Astrocyte (in vitro differentiated cells and primary cell): ENCODE measurements around the gene KASH5.

Experiments
- EZH2 ChIP-seq: IDR thresholded peaks from 2 replicates; pipeline ENCODE4 v1.6.1; 2012; ENCODE audit warnings: mild to moderate bottlenecking, low read length, inconsistent platforms; ENCODE audit not compliant: insufficient read depth
- TF ChIP-seq, protein P1 (sequence below): IDR thresholded peaks from 2 replicates; pipeline ENCODE4 v1.5.1; 2011; ENCODE audit warnings: low read depth, mild to moderate bottlenecking, inconsistent platforms, low read length, moderate library complexity; ENCODE audit not compliant: insufficient read depth

GRCh38 chr19:49380391-49380790, 7.7 kb upstream of the KASH5 start:
- TF ChIP-seq, protein P1, sequence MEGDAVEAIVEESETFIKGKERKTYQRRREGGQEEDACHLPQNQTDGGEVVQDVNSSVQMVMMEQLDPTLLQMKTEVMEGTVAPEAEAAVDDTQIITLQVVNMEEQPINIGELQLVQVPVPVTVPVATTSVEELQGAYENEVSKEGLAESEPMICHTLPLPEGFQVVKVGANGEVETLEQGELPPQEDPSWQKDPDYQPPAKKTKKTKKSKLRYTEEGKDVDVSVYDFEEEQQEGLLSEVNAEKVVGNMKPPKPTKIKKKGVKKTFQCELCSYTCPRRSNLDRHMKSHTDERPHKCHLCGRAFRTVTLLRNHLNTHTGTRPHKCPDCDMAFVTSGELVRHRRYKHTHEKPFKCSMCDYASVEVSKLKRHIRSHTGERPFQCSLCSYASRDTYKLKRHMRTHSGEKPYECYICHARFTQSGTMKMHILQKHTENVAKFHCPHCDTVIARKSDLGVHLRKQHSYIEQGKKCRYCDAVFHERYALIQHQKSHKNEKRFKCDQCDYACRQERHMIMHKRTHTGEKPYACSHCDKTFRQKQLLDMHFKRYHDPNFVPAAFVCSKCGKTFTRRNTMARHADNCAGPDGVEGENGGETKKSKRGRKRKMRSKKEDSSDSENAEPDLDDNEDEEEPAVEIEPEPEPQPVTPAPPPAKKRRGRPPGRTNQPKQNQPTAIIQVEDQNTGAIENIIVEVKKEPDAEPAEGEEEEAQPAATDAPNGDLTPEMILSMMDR: no peak
- no peak for TF ChIP-seq EZH2
